Uterus (tissue), 4 donors: Measurements from ENCODE around the gene ARGFX. TPM values are rescaled to one million over a fixed set of nuclear protein-coding genes. Genes with fewer than 3 reads are reported as not detected.

ENCODE experiments used
- DNase-seq, 2 donors: peaks; one replicate each; pipeline ENCODE4 v3.0.0-alpha.2; 2019 to 2020
- H3K27ac ChIP-seq, 2 donors: fragments of 200-600 bp; sonication (generic); 1 replicate in 1 of 2; 2 replicates in 1 of 2; pipeline ENCODE4 v1.5.1; 2016 to 2018
- H3K27me3 ChIP-seq, 2 donors: fragments of 200-600 bp; sonication (generic); one replicate each; pipeline ENCODE4 v1.5.1; 2018 to 2019; ENCODE audit warnings: control low read depth in 1 of 2
- H3K36me3 ChIP-seq, 2 donors: fragments of 200-600 bp; sonication (generic); one replicate each; pipeline ENCODE4 v1.5.1; 2019; ENCODE audit warnings: control low read depth in 1 of 2
- H3K4me1 ChIP-seq, 2 donors: fragments of 200-600 bp; sonication (generic); one replicate each; pipeline ENCODE4 v1.5.1; 2018 to 2019; ENCODE audit warnings: control low read depth in 1 of 2
- H3K4me3 ChIP-seq, 2 donors: fragments of 200-600 bp; sonication (generic); 1 replicate in 1 of 2; 2 replicates in 1 of 2; pipeline ENCODE4 v1.5.1; 2018 to 2019; ENCODE audit warnings: mild to moderate bottlenecking in 1 of 2
- H3K9me3 ChIP-seq, 2 donors: fragments of 200-600 bp; sonication (generic); one replicate each; pipeline ENCODE4 v1.5.1; 2019; ENCODE audit warnings: control low read depth in 1 of 2
- POLR2A ChIP-seq, 2 donors: fragments of 450-650 bp; IDR thresholded peaks; one replicate each; pipeline ENCODE4 v1.6.1; 2016; ENCODE audit warnings: antibody characterized with exemption in 2 of 2, mild to moderate bottlenecking in 1 of 2, moderate library complexity in 1 of 2
- intact Hi-C: fragments of 100-400 bp; cut with DNase I; formaldehyde crosslinking; loops from one replicate; pipeline ENCODE4 v1.15.1; 2023; ENCODE audit warnings: low total_unique reads
- total RNA-seq, 4 donors: library from RNA; depleted of rRNA in 3 of 4; stranded (reverse); fragments of >200 nt in 3 of 4; gene quantifications; one replicate each; pipeline versions ENCODE4 v1.1.0 to v1.2.4, GENCODE V29; 2014 to 2023
- TF ChIP-seq, protein P1 (sequence below), 4 experiments: fragments of 200-600 bp in 2 of 4; fragments of 450-650 bp in 2 of 4; sonication (generic) in 2 of 4; IDR thresholded peaks; one replicate each; pipeline ENCODE4 v1.5.1; 2016 to 2019; ENCODE audit warnings: antibody characterized with exemption in 4 of 4, mild to moderate bottlenecking in 2 of 4, moderate library complexity in 1 of 4
- donor health status: DM: yes; HTN: yes; CAD: no.

Gene ARGFX
- total RNA-seq, 4 donors from 2014 or later, result not detected

DNA sequence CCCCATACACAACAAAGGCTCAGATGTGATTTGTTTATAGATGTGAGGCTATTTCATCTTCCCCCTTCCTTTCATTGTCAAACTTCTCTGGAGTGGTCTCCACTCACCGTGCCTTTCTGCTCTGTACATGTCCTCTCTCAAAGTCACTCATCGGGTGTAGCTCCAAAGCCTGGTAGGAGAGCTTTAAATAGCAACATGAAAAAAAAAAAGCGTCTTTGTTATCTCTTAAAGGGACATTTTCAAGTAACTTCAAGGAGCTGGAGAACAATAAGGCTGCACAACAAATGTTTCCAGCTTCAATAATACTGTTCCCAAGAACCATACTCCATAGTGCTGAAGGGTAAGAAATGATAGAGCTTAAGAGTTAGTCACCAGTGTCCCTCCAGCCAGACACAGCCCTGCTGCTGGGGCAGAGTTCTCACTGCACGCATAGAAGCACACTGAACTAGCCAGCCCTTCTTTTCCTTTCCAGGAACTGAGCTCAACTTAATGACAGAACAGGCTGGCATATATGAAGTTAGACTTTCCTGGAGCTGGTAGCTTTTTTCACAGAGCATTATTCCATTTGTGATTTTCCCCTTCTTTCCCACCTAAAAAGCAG, 33.6 kb downstream of the ARGFX start:
- Histone ChIP-seq H3K9me3 (no peaks in the 10 kb centered on the region), H3K36me3 (no peaks in the 10 kb centered on the region), H3K27me3 (no peaks in the 10 kb centered on the region), H3K4me1 (no peaks in the 10 kb centered on the region), H3K4me3 (no peak overlapping the region), H3K27ac (no peak overlapping the region)
- TF ChIP-seq POLR2A (IDR thresholded peaks at IDR 0.05), result no peak
- TF ChIP-seq, protein P1, sequence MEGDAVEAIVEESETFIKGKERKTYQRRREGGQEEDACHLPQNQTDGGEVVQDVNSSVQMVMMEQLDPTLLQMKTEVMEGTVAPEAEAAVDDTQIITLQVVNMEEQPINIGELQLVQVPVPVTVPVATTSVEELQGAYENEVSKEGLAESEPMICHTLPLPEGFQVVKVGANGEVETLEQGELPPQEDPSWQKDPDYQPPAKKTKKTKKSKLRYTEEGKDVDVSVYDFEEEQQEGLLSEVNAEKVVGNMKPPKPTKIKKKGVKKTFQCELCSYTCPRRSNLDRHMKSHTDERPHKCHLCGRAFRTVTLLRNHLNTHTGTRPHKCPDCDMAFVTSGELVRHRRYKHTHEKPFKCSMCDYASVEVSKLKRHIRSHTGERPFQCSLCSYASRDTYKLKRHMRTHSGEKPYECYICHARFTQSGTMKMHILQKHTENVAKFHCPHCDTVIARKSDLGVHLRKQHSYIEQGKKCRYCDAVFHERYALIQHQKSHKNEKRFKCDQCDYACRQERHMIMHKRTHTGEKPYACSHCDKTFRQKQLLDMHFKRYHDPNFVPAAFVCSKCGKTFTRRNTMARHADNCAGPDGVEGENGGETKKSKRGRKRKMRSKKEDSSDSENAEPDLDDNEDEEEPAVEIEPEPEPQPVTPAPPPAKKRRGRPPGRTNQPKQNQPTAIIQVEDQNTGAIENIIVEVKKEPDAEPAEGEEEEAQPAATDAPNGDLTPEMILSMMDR (IDR thresholded peaks at IDR 0.05), result no peak
- intact Hi-C loops, result no loop called here
- no peak for DNase-seq

DNA sequence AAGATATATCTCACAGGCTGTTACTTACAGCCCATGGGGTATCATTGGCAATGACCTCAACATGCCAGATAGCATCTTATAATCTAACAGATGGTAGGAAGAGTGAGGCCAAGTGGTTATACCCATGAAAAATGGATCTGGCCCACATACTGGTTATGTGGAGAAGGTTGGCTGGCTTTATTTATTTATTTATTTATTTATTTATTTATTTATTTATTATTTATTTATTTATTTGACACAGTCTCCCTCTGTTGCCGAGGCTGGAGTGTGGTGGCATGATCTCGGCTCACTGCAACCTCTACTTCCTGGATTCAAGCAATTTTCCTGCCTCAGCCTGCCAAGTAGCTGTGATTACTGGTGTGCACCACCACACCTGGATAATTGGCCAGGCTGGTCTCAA, 37.0 kb downstream of the ARGFX start:
- no peak for DNase-seq
- H3K4me1 ChIP-seq, result no peaks in the 10 kb centered on the region
- no peaks in the 10 kb centered on the region for H3K9me3 ChIP-seq
- H3K27me3 ChIP-seq, result no peaks in the 10 kb centered on the region
- intact Hi-C loops, result no loop called here
- TF ChIP-seq POLR2A (IDR thresholded peaks at IDR 0.05), result no peak
- TF ChIP-seq, protein P1 (IDR thresholded peaks at IDR 0.05), result no peak
- H3K27ac ChIP-seq, result no peak overlapping the region
- no peaks in the 10 kb centered on the region for H3K36me3 ChIP-seq
- no peak overlapping the region for H3K4me3 ChIP-seq

DNA sequence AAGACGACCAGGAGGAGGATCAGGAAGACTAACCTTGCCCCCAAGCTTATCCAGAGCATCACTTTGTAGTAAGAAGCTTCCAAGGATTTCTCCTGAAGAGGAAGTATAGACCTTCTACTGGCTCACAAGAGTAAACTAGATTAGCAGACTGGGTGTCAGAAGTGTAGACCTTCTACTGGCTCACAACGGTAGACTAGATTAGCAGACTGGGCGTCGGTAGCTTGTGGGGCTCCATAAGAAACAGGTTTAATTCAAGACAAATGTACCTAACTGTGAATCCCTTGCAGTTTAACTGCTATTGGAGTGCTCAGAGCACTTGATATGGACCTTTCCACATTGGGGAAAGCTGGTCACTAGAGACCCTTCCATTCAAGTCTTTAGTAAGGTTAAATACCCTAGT, 38.4 kb downstream of the ARGFX start:
- TF ChIP-seq, protein P1 (IDR thresholded peaks at IDR 0.05), result no peak
- TF ChIP-seq POLR2A (IDR thresholded peaks at IDR 0.05), result no peak
- intact Hi-C loops, result no loop called here
- no peaks in the 10 kb centered on the region for H3K4me1 ChIP-seq
- no peak for DNase-seq
- H3K27ac ChIP-seq, result no peak overlapping the region
- H3K4me3 ChIP-seq, result no peak overlapping the region
- no peaks in the 10 kb centered on the region for H3K27me3 ChIP-seq
- H3K36me3 ChIP-seq, result no peaks in the 10 kb centered on the region
- no peaks in the 10 kb centered on the region for H3K9me3 ChIP-seq

Other genes with a start within 250 kb of the ARGFX start
- gene POLQ, start 22.0 kb upstream of the ARGFX start, total RNA-seq, result 1 to 10 TPM in 1 of 4 donors, under 1 TPM in 2, not detected in 1; 0.26 to 5.8 (median 0.58) TPM
- gene FBXO40, start 25.4 kb downstream of the ARGFX start, total RNA-seq, result under 1 TPM in 2 of 4 donors, not detected in 2; 0.06 to 0.21 TPM
- 10 to 100 TPM; 12.2 to 28.8 (median 16.9) TPM for gene HCLS1, start 93.0 kb downstream of the ARGFX start, total RNA-seq
- gene GOLGB1, start 181.8 kb downstream of the ARGFX start, total RNA-seq, result 10 to 100 TPM; 32.6 to 78.3 (median 54.9) TPM